Smooth muscle cell (in vitro differentiated cells): ENCODE results near the gene C9orf152. TPM values are rescaled to one million over a fixed set of nuclear protein-coding genes. Genes with fewer than 3 reads are reported as not detected.

Experiments used
- DNase-seq: peaks from one replicate; lab custom pipeline; 2025; ENCODE audit not compliant: unreplicated experiment; lab: John Stamatoyannopoulos, UW
- H2AFZ ChIP-seq: fragments of 200-600 bp; sonication (generic); 2 replicates; pipeline ENCODE4 v1.6.0; 2016; ENCODE audit warnings: antibody characterized with exemption, low read depth, mild to moderate bottlenecking
- H3F3A ChIP-seq: fragments of 200-600 bp; sonication (generic); 2 replicates; pipeline ENCODE4 v1.6.0; 2017; ENCODE audit warnings: antibody characterized with exemption, low read depth
- H3K27ac ChIP-seq: fragments of 200-600 bp; sonication (generic); 2 replicates; pipeline ENCODE4 v1.5.1; 2016; ENCODE audit warnings: low read depth, mild to moderate bottlenecking
- H3K27me3 ChIP-seq: fragments of 200-600 bp; sonication (generic); 2 replicates; pipeline ENCODE4 v1.6.1; 2016; ENCODE audit warnings: low read depth, mild to moderate bottlenecking
- H3K36me3 ChIP-seq: fragments of 200-600 bp; sonication (generic); 2 replicates; pipeline ENCODE4 v1.5.1; 2016; ENCODE audit warnings: low read depth
- H3K4me1 ChIP-seq: fragments of 200-600 bp; sonication (generic); 2 replicates; pipeline ENCODE4 v1.5.1; 2016; ENCODE audit warnings: low read depth
- H3K4me2 ChIP-seq: fragments of 200-600 bp; sonication (generic); 2 replicates; pipeline ENCODE4 v1.6.0; 2016; ENCODE audit warnings: mild to moderate bottlenecking
- H3K4me3 ChIP-seq: fragments of 200-600 bp; sonication (generic); 2 replicates; pipeline ENCODE4 v1.5.1; 2016; ENCODE audit warnings: mild to moderate bottlenecking
- H3K79me2 ChIP-seq: fragments of 200-600 bp; sonication (generic); 2 replicates; pipeline ENCODE4 v1.6.0; 2016; ENCODE audit warnings: low read depth, mild to moderate bottlenecking
- H3K9ac ChIP-seq: fragments of 200-600 bp; sonication (generic); 2 replicates; pipeline ENCODE4 v1.6.0; 2016; ENCODE audit warnings: low read depth
- H3K9me3 ChIP-seq: fragments of 200-600 bp; sonication (generic); replicated peaks from 2 replicates; pipeline ENCODE4 v1.5.1; 2016; ENCODE audit warnings: low read depth
- H4K20me1 ChIP-seq: fragments of 200-600 bp; sonication (generic); 2 replicates; pipeline ENCODE4 v1.6.0; 2016; ENCODE audit warnings: low read depth
- WGBS: methylation state at CpG from one replicate; pipeline ENCODE4 v1.1.7; 2016; ENCODE audit warnings: low lambda C conversion rate; 5-methylcytosine and 5-hydroxymethylcytosine counted together
- polyA plus RNA-seq: library from polyadenylated mRNA; unstranded; fragments of >200 nt; fragmentation: Nextera tagmentation; extraction: Ambion mirVana; gene quantifications from 2 replicates; pipeline ENCODE4 v1.2.1, GENCODE V29; 2016
- total RNA-seq: library from RNA; depleted of rRNA; stranded (reverse); fragments of >200 nt; gene quantifications from 2 replicates; pipeline ENCODE4 v1.2.3, GENCODE V29; 2014
- TF ChIP-seq, protein P1 (sequence below): fragments of 200-600 bp; sonication (generic); IDR thresholded peaks from 2 replicates; pipeline ENCODE4 v1.5.1; 2017; ENCODE audit warnings: borderline replicate concordance, mild to moderate bottlenecking, antibody characterized with exemption; ENCODE audit not compliant: insufficient read depth, poor library complexity, severe bottlenecking

C9orf152 gene
- total and polyA plus RNA-seq, 2 experiments from 2014 or later, result not detected

DNA sequence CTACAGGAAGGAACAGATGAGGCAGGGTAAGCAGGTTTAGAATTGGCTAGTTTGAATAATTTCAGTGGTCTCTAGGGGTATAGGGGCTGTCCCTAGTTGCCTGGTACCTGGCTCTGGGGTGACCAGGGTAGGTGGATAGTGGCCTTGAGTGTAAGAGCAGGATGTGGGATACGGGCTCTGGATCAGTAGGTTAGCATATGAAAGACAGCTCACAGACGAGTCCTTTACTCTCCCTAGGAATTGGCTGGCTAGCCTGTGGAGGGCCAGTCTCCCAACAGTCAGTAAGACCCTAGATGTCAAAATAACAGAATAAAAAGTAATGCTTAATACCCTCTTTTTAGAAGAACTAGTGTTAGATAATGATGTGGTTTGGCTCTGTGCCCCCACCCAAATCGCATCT is 16.6 kb upstream of the C9orf152 start:
- H3K9me3 ChIP-seq, result no peaks in the 10 kb centered on the region
- H3K4me3 ChIP-seq, result no peak overlapping the region
- H3F3A ChIP-seq, result no peaks in the 10 kb centered on the region
- H3K4me1 ChIP-seq, result no peaks in the 10 kb centered on the region
- H2AFZ ChIP-seq, result no peak overlapping the region
- no peaks in the 10 kb centered on the region for H3K27me3 ChIP-seq
- no peaks in the 10 kb centered on the region for H4K20me1 ChIP-seq
- no peak overlapping the region for H3K4me2 ChIP-seq
- TF ChIP-seq, protein P1, sequence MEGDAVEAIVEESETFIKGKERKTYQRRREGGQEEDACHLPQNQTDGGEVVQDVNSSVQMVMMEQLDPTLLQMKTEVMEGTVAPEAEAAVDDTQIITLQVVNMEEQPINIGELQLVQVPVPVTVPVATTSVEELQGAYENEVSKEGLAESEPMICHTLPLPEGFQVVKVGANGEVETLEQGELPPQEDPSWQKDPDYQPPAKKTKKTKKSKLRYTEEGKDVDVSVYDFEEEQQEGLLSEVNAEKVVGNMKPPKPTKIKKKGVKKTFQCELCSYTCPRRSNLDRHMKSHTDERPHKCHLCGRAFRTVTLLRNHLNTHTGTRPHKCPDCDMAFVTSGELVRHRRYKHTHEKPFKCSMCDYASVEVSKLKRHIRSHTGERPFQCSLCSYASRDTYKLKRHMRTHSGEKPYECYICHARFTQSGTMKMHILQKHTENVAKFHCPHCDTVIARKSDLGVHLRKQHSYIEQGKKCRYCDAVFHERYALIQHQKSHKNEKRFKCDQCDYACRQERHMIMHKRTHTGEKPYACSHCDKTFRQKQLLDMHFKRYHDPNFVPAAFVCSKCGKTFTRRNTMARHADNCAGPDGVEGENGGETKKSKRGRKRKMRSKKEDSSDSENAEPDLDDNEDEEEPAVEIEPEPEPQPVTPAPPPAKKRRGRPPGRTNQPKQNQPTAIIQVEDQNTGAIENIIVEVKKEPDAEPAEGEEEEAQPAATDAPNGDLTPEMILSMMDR, result no peak
- H3K27ac ChIP-seq, result no peak overlapping the region
- DNase-seq, result no peak
- H3K79me2 ChIP-seq, result no peaks in the 10 kb centered on the region
- H3K36me3 ChIP-seq, result no peaks in the 10 kb centered on the region
- WGBS, result 80% methylated on average over 3 of the region's 3 CpGs
- H3K9ac ChIP-seq, result no peak overlapping the region

DNA sequence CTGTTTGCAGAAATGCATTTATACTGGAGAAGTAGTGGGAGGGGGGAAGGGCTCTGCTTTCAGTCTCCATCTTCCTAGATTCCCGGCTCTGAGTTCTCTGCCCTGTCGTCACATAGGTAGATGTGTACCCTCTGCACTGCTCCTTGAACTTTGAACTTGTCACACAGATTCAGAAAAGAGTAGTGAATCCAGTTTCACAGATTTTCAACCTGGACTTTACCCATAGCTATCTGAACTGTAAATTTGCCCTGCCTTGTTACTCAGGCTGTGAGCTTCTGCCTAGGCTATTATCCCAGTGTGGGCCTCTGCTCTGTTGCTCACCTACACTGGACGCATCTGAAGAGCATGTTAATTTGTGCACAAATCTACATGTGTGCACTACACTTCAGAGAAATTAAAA is 12.8 kb upstream of the C9orf152 start:
- no peaks in the 10 kb centered on the region for H3K36me3 ChIP-seq
- H3K9ac ChIP-seq, result no peak overlapping the region
- H3K4me2 ChIP-seq, result no peak overlapping the region
- H3F3A ChIP-seq, result no peaks in the 10 kb centered on the region
- no peaks in the 10 kb centered on the region for H3K4me1 ChIP-seq
- H2AFZ ChIP-seq, result no peak overlapping the region
- H3K27ac ChIP-seq, result no peak overlapping the region
- H4K20me1 ChIP-seq, result no peaks in the 10 kb centered on the region
- TF ChIP-seq, protein P1, result no peak
- H3K27me3 ChIP-seq, result peaks cover 5% of the 10 kb centered on the region
- H3K79me2 ChIP-seq, result no peaks in the 10 kb centered on the region
- WGBS, result over 99% methylated on average over 3 of the region's 3 CpGs
- no peak overlapping the region for H3K4me3 ChIP-seq
- H3K9me3 ChIP-seq, result no peaks in the 10 kb centered on the region
- DNase-seq, result no peak

DNA sequence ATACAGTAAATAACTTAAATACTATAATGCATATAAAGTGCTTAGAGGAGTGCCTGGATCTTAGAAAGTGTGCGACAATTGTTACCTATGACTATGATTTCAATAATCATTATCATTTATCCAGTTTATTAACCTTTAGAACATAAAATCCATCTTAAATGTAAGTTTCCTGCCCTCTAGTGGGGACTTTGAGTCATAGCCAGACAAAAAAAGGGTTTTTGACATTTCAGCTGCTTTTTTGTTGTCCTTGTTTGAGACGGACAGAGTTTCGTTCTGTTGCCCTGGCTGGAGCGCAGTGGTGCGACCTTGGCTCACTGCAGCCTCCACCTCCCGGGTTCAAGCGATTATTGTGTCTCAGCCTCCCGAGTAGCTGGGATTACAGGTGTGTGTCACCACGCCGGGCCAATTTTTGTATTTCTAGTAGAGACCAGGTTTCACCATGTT is 9.7 kb upstream of the C9orf152 start:
- peaks cover 6% of the 10 kb centered on the region for H3K27me3 ChIP-seq
- 36% methylated on average over 10 of the region's 10 CpGs for WGBS
- TF ChIP-seq, protein P1, result peak; percentile 84
- no peaks in the 10 kb centered on the region for H4K20me1 ChIP-seq
- no peak overlapping the region for H3K27ac ChIP-seq
- DNase-seq, result no peak
- H2AFZ ChIP-seq, result no peak overlapping the region
- H3K9me3 ChIP-seq, result no peaks in the 10 kb centered on the region
- no peaks in the 10 kb centered on the region for H3K4me1 ChIP-seq
- H3K9ac ChIP-seq, result no peak overlapping the region
- H3K79me2 ChIP-seq, result no peaks in the 10 kb centered on the region
- H3K36me3 ChIP-seq, result no peaks in the 10 kb centered on the region
- no peaks in the 10 kb centered on the region for H3F3A ChIP-seq
- H3K4me3 ChIP-seq, result no peak overlapping the region
- H3K4me2 ChIP-seq, result no peak overlapping the region

DNA sequence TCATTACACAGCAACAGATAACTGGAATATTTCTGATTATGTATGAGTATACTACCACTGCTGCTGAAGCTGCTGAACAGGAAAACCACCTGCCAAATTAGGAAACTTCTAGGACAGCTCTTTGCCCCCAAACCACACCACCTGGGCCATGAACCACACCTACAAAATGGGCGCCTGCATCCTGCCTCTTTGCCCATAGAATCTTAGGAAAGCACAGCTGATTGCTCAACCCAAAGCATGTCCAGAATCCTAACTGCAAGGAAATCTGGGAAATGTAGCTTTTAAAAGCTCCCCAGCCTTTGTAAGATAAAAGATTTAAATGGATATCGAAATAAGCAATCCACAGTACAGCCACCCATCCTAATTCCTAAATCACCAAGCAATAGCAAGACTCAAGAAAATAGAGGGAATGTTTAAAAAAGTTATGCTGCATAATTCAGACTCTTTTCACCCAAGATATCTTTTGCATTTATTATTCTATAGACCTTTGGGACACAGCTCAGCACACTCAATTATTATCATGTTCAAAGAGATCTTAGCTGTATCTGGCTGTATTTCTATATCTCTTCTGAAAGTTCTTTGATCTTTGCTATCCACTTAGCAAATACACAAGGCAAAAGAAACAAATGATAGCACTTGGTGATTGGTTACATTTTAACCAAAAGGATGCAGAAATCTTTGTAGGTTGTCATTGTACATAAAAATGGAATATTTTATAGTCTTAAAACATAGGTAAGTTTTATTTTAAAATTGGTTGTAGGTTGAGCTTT is 6.8 kb upstream of the C9orf152 start:
- Histone ChIP-seq H3K4me1 (no peaks in the 10 kb centered on the region), H3K79me2 (no peaks in the 10 kb centered on the region), H2AFZ (no peak overlapping the region), H3K4me2 (no peak overlapping the region), H4K20me1 (no peaks in the 10 kb centered on the region), H3F3A (no peaks in the 10 kb centered on the region), H3K36me3 (no peaks in the 10 kb centered on the region), H3K27me3 (peaks cover 13% of the 10 kb centered on the region), H3K9ac (no peak overlapping the region), H3K9me3 (no peaks in the 10 kb centered on the region), H3K4me3 (no peak overlapping the region), H3K27ac (no peak overlapping the region)
- DNase-seq, result no peak
- TF ChIP-seq, protein P1, result no peak
- 80% methylated on average over 2 of the region's 2 CpGs for WGBS
